ENCODE measurements around the gene CACHD1.

DNA sequence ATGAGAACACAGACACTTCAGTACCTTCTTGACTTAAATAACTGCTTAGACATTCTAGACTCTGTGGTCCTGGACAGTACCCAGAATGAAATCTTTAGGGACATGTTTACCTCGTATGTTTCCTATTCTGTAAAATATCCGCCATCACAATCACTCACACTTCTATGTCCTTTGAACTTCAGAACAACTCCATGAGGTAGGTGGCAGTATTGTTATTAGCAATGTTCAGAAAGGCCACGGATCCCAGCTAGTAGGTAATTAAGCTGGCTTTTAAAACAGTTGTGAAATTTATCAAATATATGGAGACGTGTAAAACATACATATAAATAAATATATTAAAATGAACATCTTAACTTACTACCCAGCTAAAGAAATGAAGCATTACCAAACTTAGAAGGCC, 83.4 kb downstream of the CACHD1 start:
- TF ChIP-seq, protein P1, sequence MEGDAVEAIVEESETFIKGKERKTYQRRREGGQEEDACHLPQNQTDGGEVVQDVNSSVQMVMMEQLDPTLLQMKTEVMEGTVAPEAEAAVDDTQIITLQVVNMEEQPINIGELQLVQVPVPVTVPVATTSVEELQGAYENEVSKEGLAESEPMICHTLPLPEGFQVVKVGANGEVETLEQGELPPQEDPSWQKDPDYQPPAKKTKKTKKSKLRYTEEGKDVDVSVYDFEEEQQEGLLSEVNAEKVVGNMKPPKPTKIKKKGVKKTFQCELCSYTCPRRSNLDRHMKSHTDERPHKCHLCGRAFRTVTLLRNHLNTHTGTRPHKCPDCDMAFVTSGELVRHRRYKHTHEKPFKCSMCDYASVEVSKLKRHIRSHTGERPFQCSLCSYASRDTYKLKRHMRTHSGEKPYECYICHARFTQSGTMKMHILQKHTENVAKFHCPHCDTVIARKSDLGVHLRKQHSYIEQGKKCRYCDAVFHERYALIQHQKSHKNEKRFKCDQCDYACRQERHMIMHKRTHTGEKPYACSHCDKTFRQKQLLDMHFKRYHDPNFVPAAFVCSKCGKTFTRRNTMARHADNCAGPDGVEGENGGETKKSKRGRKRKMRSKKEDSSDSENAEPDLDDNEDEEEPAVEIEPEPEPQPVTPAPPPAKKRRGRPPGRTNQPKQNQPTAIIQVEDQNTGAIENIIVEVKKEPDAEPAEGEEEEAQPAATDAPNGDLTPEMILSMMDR (conservative IDR thresholded peaks at IDR 0.05 in 1 of 2, IDR thresholded peaks at IDR 0.05 in 1 of 2; ENCODE audit: low read depth in 1 of 2, low read length in 2 of 2) = no peak
- TF ChIP-seq EZH2 (IDR thresholded peaks at IDR 0.05; ENCODE audit: low read length, missing control alignments) = no peak
